GM19468 (cell line): ENCODE measurements around the gene UFM1.
"Not testable (repeated sequence)": the region's sequence is repeated elsewhere in the genome, so short reads cannot be mapped to it uniquely, and the experiment has no call there.

ENCODE experiments used
- ATAC-seq: cut with Tn5 transposase; IDR thresholded peaks from one replicate; pipeline ENCODE4 v1.9.1; 2021; ENCODE audit warnings: mild to moderate bottlenecking, moderate library complexity, moderate number of reproducible peaks; ENCODE audit not compliant: unreplicated experiment; ENCODE audit errors: extremely low read depth

The UFM1 gene

GRCh38 chr13:38363746-38364145 is 14.1 kb downstream of the UFM1 start:
- ATAC-seq, result not testable (repeated sequence)

GRCh38 chr13:38365661-38366060 is 16.0 kb downstream of the UFM1 start:
- ATAC-seq, result no peak

- ATAC-seq, result no peak
Measured at GRCh38 chr13:38366954-38367645, 17.4 kb downstream of the UFM1 start.

GRCh38 chr13:38369058-38369457 is 19.4 kb downstream of the UFM1 start:
- no peak for ATAC-seq

GRCh38 chr13:38370096-38370495 is 20.4 kb downstream of the UFM1 start:
- not testable (repeated sequence) for ATAC-seq

GRCh38 chr13:38372820-38373383 is 23.3 kb downstream of the UFM1 start:
- no peak for ATAC-seq

GRCh38 chr13:38376546-38376945 is 26.9 kb downstream of the UFM1 start:
- no peak for ATAC-seq

- ATAC-seq, result no peak
Measured at GRCh38 chr13:38381890-38382289, 32.2 kb downstream of the UFM1 start.

GRCh38 chr13:38382946-38383345 is 33.3 kb downstream of the UFM1 start:
- no peak for ATAC-seq

GRCh38 chr13:38384171-38384570 is 34.5 kb downstream of the UFM1 start:
- no peak for ATAC-seq

GRCh38 chr13:38385153-38385891 is 35.7 kb downstream of the UFM1 start:
- no peak for ATAC-seq

- no peak for ATAC-seq
Measured at GRCh38 chr13:38386421-38386820, 36.8 kb downstream of the UFM1 start.

GRCh38 chr13:38391341-38391740 is 41.7 kb downstream of the UFM1 start:
- ATAC-seq, result no peak

GRCh38 chr13:38394777-38395496 is 45.3 kb downstream of the UFM1 start:
- ATAC-seq, result no peak

GRCh38 chr13:38395497-38395788 is 45.8 kb downstream of the UFM1 start:
- ATAC-seq, result no peak

- ATAC-seq, result no peak
Measured at GRCh38 chr13:38398711-38399493, 49.3 kb downstream of the UFM1 start.

- ATAC-seq, result no peak
Measured at GRCh38 chr13:38399535-38399934, 49.9 kb downstream of the UFM1 start.

- ATAC-seq, result no peak
Measured at GRCh38 chr13:38401276-38401675, 51.6 kb downstream of the UFM1 start.

- ATAC-seq, result no peak
Measured at GRCh38 chr13:38405216-38405615, 55.6 kb downstream of the UFM1 start.

GRCh38 chr13:38409771-38410170 is 60.1 kb downstream of the UFM1 start:
- no peak for ATAC-seq
